Stimulated activated naive CD8-positive, alpha-beta T cell treated with anti-CD3 and anti-CD28 coated beads, Interleukin-15, Interleukin-2, amounts not matched to agents 100 U/mL and 50 U/mL, for 24 hours (primary cell): ENCODE results near the gene PGS1.
"Not testable (repeated sequence)": the region's sequence is repeated elsewhere in the genome, so short reads cannot be mapped to it uniquely, and the experiment has no call there.

Source experiments
- ATAC-seq: fragments of 150-1000 bp; cut with Tn5 transposase; one replicate; pipeline ENCODE4 v1.10.0; 2021
- DNase-seq: peaks from one replicate; pipeline ENCODE4 v3.0.0; 2021

Gene PGS1

GRCh38 chr17:78449983-78450595 lies 71.6 kb downstream of the PGS1 start:
- ATAC-seq = no peak

GRCh38 chr17:78450696-78451345 lies 72.4 kb downstream of the PGS1 start:
- ATAC-seq = no peak
- no peak for DNase-seq

More at GRCh38 chr17:78449983-78450595, 71.6 kb downstream of the PGS1 start:
- DNase-seq = no peak

GRCh38 chr17:78451753-78452152 lies 73.3 kb downstream of the PGS1 start:
- ATAC-seq (no peak), DNase-seq (no peak)

- no peak for DNase-seq
- ATAC-seq = no peak
Observed at GRCh38 chr17:78454346-78454745, 75.9 kb downstream of the PGS1 start.

- DNase-seq (no peak), ATAC-seq (no peak)
Observed at GRCh38 chr17:78458091-78458490, 79.6 kb downstream of the PGS1 start.

GRCh38 chr17:78458736-78459335 lies 80.4 kb downstream of the PGS1 start:
- ATAC-seq (no peak), DNase-seq (no peak)

- ATAC-seq (no peak), DNase-seq (no peak)
Observed at GRCh38 chr17:78459696-78460095, 81.2 kb downstream of the PGS1 start.

- ATAC-seq (no peak), DNase-seq (no peak)
Observed at GRCh38 chr17:78460176-78460675, 81.8 kb downstream of the PGS1 start.

- ATAC-seq (no peak), DNase-seq (no peak)
Observed at GRCh38 chr17:78460951-78461798, 82.7 kb downstream of the PGS1 start.

- DNase-seq (no peak), ATAC-seq (no peak)
Observed at GRCh38 chr17:78461799-78462053, 83.3 kb downstream of the PGS1 start.

GRCh38 chr17:78462148-78462547 lies 83.7 kb downstream of the PGS1 start:
- DNase-seq = no peak
- no peak for ATAC-seq

- not testable (repeated sequence) for DNase-seq, ATAC-seq
Observed at GRCh38 chr17:78466109-78466785, 87.8 kb downstream of the PGS1 start.

GRCh38 chr17:78466786-78467715 lies 88.6 kb downstream of the PGS1 start:
- ATAC-seq (no peak), DNase-seq (no peak)

- DNase-seq = no peak
- no peak for ATAC-seq
Observed at GRCh38 chr17:78468366-78468765, 89.9 kb downstream of the PGS1 start.

GRCh38 chr17:78469443-78469842 lies 91.0 kb downstream of the PGS1 start:
- ATAC-seq = no peak

GRCh38 chr17:78471635-78472034 lies 93.2 kb downstream of the PGS1 start:
- ATAC-seq (peak; percentile 26), DNase-seq (no peak)

More at GRCh38 chr17:78469443-78469842, 91.0 kb downstream of the PGS1 start:
- DNase-seq = no peak

- DNase-seq (no peak), ATAC-seq (no peak)
Observed at GRCh38 chr17:78472035-78472905, 93.8 kb downstream of the PGS1 start.

GRCh38 chr17:78473951-78474613 lies 95.6 kb downstream of the PGS1 start:
- DNase-seq (no peak), ATAC-seq (no peak)
